H1 (cell line): ENCODE measurements around the gene FTCDNL1. TPM values are rescaled to one million over a fixed set of nuclear protein-coding genes. Genes with fewer than 3 reads are reported as not detected.

Source experiments
- CBX5 ChIP-seq: fragments of 300-800, 300-1000 bp; sonication (generic); IDR thresholded peaks from 2 replicates; pipeline ENCODE4 v1.7.1; 2016; ENCODE audit warnings: antibody characterized with exemption, low read length, low read depth
- CEBPB ChIP-seq: IDR thresholded peaks from 2 replicates; pipeline ENCODE4 v1.6.1; 2012; ENCODE audit warnings: low read depth, low read length
- JUND ChIP-seq: IDR thresholded peaks from 2 replicates; pipeline ENCODE4 v1.6.1; 2011; ENCODE audit warnings: mild to moderate bottlenecking, improper control_type of control experiment, low read length
- KDM5A ChIP-seq: fragments of 200-600 bp; IDR thresholded peaks from 2 replicates; pipeline ENCODE4 v1.7.1; 2012; ENCODE audit warnings: mild to moderate bottlenecking, low read length, inconsistent platforms, mixed read lengths
- NANOG ChIP-seq: IDR thresholded peaks from 2 replicates; pipeline ENCODE4 v1.6.1; 2011; ENCODE audit warnings: low read length, low read depth, mild to moderate bottlenecking, inconsistent platforms; ENCODE audit not compliant: insufficient read depth, poor library complexity, severe bottlenecking
- RXRA ChIP-seq: IDR thresholded peaks from 2 replicates; pipeline ENCODE4 v1.6.1; 2011; ENCODE audit warnings: low read depth, mild to moderate bottlenecking, low read length, moderate library complexity; ENCODE audit not compliant: insufficient read depth
- SP1 ChIP-seq: IDR thresholded peaks from 2 replicates; pipeline ENCODE4 v1.6.1; 2011; ENCODE audit warnings: low read depth, low read length
- polyA plus RNA-seq, 7 experiments: library from polyadenylated mRNA; depleted of rRNA in 3 of 7; stranded (reverse) in 5 of 7; unstranded in 2 of 7; fragments of >200 nt in 5 of 7; fragments of 200-250 nt in 2 of 7; gene quantifications; 1 replicate in 5 of 7; 2 replicates in 1 of 7; 4 replicates in 1 of 7; pipeline versions ENCODE4 v1.2.1 to v1.2.3, GENCODE V29; 2011 to 2013; ENCODE audit warnings: missing spikeins in 2 of 7, mixed read lengths in 2 of 7
- total RNA-seq: library from RNA; stranded (reverse); fragmentation: NEBNext Ultra II Directional; extraction: Animal tissue kit (Norgen Biotek cat#: 25700); gene quantifications from 2 replicates; pipeline ENCODE4 v1.2.1, GENCODE V29; 2021

The FTCDNL1 gene
- total and polyA plus RNA-seq, 2 of the 8 experiments (the other 6 are each of a cell fraction or from before 2014, with no cell fraction given) = 0.41 to 0.97 TPM

- TF ChIP-seq CEBPB (no peak), CBX5 (no peak), SP1 (no peak), RXRA (no peak), NANOG (no peak), JUND (no peak), KDM5A (no peak)
Measured at GRCh38 chr2:199814817-199815211, 36.2 kb downstream of the FTCDNL1 start (continued).
